ENCODE data around the gene RSF1. TPM values are rescaled to one million over a fixed set of nuclear protein-coding genes. Genes with fewer than 3 reads are reported as not detected.

RSF1 gene
- total and polyA plus RNA-seq, 7 donors: 2.7 to 34.8 (median 30.0) TPM

DNA sequence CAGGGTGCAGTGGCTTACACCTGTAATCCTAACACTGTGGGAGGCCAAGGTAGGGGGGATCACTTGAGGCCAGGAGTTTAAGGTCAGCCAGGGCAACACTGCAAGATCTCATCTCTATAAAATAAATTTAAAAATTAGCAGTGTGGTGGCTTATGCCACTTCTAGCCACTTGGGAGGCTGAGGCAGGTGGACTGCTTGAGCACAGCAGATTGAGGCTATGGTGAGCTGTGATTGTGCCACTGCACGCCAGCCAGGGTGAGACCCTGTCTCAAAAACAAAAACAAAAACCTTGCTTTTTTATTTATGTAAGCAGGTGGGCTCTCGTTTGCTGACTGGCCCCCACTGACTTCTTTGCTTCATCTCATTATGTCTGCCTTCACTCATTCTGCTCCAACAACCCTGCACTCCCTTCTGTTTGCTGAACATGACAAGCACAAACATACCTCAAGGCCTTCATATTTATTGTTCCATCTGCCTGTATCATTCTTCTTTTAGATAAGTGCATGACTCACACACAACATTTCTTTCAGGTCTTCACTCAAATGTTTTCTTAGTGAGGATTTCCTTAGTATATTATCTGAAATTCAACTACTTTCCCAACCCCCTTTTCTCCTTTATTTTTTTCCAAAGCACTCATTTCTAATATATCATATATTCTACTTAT is 150.5 kb downstream of the RSF1 start:
- Histone ChIP-seq H3K36me3 (ENCODE audit: insufficient read depth in 1 of 2, low read depth in 1 of 2) (peaks cover 2 to 96% of the 10 kb centered on the region in 2 donors), H3K27me3 (ENCODE audit: insufficient read depth in 3 of 3, low read length in 2 of 3) (no peaks in the 10 kb centered on the region), H3K27ac (no peak overlapping the region), H3K9me3 (no peaks in the 10 kb centered on the region), H3K4me1 (peaks cover 7% of the 10 kb centered on the region), H3K4me3 (no peak overlapping the region)
- intact Hi-C loops (cut with DNase I): no loop called here
- TF ChIP-seq, protein P1, sequence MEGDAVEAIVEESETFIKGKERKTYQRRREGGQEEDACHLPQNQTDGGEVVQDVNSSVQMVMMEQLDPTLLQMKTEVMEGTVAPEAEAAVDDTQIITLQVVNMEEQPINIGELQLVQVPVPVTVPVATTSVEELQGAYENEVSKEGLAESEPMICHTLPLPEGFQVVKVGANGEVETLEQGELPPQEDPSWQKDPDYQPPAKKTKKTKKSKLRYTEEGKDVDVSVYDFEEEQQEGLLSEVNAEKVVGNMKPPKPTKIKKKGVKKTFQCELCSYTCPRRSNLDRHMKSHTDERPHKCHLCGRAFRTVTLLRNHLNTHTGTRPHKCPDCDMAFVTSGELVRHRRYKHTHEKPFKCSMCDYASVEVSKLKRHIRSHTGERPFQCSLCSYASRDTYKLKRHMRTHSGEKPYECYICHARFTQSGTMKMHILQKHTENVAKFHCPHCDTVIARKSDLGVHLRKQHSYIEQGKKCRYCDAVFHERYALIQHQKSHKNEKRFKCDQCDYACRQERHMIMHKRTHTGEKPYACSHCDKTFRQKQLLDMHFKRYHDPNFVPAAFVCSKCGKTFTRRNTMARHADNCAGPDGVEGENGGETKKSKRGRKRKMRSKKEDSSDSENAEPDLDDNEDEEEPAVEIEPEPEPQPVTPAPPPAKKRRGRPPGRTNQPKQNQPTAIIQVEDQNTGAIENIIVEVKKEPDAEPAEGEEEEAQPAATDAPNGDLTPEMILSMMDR (IDR thresholded peaks at IDR 0.05): no peak
- WGBS, 3 donors: 89 to 97% (median 95%) methylated on average over 2 of the region's 2 CpGs
- DNase-seq: no peak
- no peak for ATAC-seq

DNA sequence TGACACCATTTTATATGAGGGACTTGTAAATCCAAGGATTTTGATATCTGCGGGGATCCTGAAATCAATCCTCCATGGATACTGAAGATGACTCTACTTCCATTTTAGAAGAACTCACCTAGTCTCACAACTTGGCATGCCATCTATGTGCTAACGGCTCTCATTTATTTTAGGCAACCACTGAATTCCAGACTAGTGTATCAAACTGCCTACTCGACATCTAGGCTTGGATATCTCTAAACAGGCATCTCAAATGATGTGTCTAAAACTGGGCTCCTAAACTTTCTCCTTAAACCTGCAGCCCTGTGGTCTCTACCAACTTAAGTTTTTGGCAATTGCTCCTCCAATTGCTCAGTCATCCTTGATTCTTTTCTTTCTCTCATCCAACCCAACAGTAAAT is 151.8 kb downstream of the RSF1 start:
- Histone ChIP-seq H3K4me1 (peaks cover 7% of the 10 kb centered on the region), H3K4me3 (no peak overlapping the region)

DNA sequence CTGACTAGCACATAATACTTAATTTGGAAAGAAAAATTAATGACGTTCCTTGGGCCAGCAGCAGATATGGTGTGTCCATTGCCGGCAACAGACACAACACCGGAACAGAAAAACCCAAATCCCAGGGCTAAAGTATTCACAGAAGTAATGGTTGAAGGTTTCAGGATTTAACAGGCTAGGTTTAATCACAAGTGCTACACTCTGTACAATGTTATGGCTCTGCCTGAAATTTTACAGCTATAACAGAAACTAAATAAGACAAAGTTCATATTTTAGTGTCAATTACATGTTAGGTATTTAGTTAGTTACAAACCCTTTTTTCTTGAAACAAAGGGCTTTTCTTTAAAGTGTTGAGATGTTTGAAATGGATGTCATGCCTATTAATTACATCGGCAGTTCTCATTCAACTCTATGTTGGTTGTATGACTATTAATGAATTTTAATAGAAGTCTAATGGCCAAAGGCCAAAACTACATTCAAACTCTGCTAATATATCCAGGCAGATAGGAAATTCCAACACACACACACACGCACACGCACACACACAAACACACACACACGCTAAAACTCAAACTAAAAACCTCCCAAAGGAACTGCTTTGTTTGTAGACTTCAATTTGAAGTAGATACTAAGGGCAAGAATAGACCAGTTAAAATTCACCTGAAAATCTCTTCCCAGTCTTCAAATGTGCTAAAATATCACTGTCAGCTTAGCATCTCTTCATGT is 155.1 kb downstream of the RSF1 start:
- ATAC-seq (no peak), DNase-seq (no peak)
- Histone ChIP-seq H3K4me3 (no peak overlapping the region), H3K27ac (no peak overlapping the region), H3K9me3 (no peaks in the 10 kb centered on the region), H3K36me3 (ENCODE audit: insufficient read depth in 1 of 2, low read depth in 1 of 2) (peaks cover 2 to 61% of the 10 kb centered on the region in 2 donors), H3K4me1 (peaks cover 7% of the 10 kb centered on the region), H3K27me3 (ENCODE audit: insufficient read depth in 3 of 3, low read length in 2 of 3) (no peaks in the 10 kb centered on the region)
- WGBS, 3 donors: 74 to 86% (median 78%) methylated on average over 7 of the region's 7 CpGs
- intact Hi-C loops (cut with DNase I): no loop called here
- TF ChIP-seq, protein P1 (IDR thresholded peaks at IDR 0.05): no peak

More for the DNA sequence above, 151.8 kb downstream of the RSF1 start:
- DNase-seq (no peak), ATAC-seq (peak; percentile 30 to 72 (median 47))
- Histone ChIP-seq H3K36me3 (ENCODE audit: insufficient read depth in 1 of 2, low read depth in 1 of 2) (peaks cover 2 to 93% of the 10 kb centered on the region in 2 donors), H3K27me3 (ENCODE audit: insufficient read depth in 3 of 3, low read length in 2 of 3) (no peaks in the 10 kb centered on the region), H3K9me3 (no peaks in the 10 kb centered on the region), H3K27ac (no peak overlapping the region)
- WGBS, 3 donors: 35 to 59% (median 40%) methylated on average over 3 of the region's 3 CpGs
- TF ChIP-seq, protein P1 (IDR thresholded peaks at IDR 0.05): no peak
- intact Hi-C loops (cut with DNase I): no loop called here

DNA sequence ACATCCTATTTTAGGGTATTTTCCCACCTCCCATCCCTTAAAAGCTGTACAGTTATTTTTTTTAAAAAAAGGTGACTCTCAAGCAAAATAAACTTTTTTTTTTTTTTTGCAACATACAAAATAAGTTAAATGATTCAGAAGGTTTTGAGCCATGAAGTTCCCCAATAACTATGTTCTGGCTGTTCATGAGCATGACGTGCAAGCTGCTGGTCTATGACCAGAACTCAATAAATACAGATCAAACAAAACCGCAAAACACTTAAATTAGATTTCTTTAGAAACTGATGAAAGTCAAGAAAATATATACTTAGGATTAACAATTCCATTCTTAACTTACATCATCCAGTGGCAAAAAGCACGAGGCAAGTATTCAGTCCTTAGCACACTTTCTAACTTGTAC is 158.9 kb downstream of the RSF1 start:
- ATAC-seq: no peak
- H3K4me3 ChIP-seq: no peak overlapping the region
- H3K9me3 ChIP-seq: no peaks in the 10 kb centered on the region
- H3K27ac ChIP-seq: no peak overlapping the region
- intact Hi-C loops (cut with DNase I): no loop called here
- WGBS, 3 donors: 88 to 93% (median 91%) methylated on average over 3 of the region's 3 CpGs
- TF ChIP-seq, protein P1 (IDR thresholded peaks at IDR 0.05): no peak
- H3K27me3 ChIP-seq (ENCODE audit: insufficient read depth in 3 of 3, low read length in 2 of 3): no peaks in the 10 kb centered on the region
- DNase-seq: no peak
- no peaks in the 10 kb centered on the region for H3K4me1 ChIP-seq
- peaks cover 0 to 24% of the 10 kb centered on the region in 2 donors for H3K36me3 ChIP-seq (ENCODE audit: insufficient read depth in 1 of 2, low read depth in 1 of 2)
